Fibroblast of skin of left biceps (primary cell): Measurements from ENCODE around the gene ELANE.

ENCODE experiments used
- DNase-seq, 2 experiments: peaks; one replicate each; pipeline ENCODE4 v3.0.0-alpha.2; 2013; ENCODE audit warnings: low read depth in 2 of 2

The ELANE gene

DNA sequence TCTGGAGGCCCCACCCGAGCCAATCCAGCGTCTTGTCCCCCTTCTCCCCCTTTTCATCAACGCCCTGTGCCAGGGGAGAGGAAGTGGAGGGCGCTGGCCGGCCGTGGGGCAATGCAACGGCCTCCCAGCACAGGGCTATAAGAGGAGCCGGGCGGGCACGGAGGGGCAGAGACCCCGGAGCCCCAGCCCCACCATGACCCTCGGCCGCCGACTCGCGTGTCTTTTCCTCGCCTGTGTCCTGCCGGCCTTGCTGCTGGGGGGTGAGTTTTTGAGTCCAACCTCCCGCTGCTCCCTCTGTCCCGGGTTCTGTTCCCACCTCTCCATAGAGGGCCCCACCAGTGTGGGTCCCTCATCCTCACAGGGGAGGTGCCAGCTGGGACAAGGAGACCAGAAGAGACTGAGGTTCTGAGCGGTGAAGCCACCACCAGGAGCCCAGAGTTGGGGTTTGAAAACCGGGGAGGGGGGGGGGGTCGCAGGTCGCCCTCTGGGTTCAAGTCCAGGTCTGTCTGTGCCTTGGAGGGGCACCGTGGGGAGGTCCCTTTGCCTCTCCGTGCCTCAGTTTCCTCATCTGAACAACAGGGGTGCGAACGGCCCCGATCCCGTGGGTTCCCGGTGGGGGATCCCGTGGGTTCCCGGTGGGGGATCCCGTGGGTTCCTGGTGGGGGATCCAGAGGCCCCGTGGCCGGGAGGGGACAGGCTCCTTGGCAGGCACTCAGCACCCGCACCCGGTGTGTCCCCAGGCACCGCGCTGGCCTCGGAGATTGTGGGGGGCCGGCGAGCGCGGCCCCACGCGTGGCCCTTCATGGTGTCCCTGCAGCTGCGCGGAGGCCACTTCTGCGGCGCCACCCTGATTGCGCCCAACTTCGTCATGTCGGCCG, at the start of gene ELANE:
TSS of gene ELANE (plus strand) at position 168 of the 878 bp plus-strand sequence. CDS start at position 194, 26 bp downstream.
- DNase-seq: no peak

DNA sequence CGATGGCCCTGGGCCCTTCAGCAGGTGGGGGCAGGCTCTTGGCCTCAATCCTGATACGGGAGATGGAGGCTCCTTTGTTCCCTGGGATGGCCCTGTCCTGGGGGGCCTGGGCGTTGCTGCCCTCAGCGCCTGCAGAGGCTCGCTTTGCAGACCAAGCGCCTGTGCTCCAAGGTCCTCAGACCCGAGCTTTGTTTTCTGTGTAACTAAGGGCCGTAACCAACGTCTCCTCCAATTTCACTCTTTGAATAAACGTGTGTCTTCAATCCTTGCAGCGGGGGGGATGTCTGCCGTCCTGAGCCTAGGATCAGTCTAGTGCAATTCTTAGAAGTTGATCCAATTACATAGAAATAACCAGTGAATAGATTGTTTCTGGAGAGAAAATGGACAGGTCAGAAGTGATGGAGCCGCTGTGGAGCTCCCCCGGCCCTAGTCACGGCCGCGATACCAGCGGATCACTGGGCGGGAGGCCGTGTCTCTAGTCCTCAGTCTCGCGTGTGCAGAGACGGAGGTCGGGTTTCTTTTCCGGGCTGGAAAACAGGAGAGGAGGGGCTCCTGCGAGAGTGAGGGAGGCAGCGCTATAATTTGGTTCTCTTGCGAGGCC, 49.5 kb upstream of the ELANE start:
- no peak for DNase-seq

DNA sequence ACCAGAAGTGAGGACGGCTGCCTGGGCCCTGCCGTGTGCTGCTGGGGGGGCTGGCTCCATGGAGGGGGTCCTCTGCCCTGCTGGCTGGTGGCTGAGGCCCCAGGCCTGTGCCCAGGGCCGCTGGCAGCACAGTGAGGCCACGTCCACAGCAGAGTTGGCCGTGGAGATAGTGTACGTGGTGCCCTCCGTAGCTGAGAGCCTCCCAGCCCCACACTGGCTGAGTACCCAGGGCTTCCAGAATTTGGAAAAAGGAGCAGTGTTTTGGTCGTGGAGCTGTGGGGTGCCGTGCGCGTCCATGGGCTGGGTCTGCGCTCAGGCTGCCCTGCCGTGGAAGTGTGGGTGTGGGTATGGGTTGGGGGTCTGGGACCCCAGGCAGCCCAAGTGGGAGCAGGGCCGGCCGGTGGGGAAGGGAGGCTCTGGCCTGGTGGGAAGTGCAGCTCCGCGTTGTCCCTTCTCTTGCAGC, 49.0 kb upstream of the ELANE start:
- DNase-seq: no peak

DNA sequence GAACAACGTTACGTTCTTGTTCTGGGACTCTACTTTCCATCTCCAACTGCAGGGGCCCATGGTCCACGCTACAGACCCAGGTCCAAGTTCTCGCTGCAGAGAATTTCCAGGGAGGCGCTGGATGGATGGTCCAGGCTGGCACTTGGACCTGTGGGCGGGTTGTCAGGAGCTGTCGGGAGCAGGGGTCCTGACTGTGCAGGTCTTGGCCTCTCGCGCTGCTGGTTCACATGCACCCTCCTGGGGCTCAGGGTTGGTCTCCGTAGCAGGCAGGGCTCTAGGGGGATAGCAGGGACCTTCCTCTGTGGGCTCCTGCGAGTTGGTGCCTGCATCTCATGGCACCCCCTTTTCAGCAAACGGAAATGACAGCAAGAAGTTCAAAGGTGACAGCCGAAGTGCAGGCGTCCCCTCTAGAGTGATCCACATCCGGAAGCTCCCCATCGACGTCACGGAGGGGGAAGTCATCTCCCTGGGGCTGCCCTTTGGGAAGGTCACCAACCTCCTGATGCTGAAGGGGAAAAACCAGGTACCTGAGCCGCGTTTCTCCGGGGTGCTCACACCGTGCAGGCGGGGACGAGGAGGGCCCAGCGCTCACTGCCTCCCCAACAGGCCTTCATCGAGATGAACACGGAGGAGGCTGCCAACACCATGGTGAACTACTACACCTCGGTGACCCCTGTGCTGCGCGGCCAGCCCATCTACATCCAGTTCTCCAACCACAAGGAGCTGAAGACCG, 48.3 kb upstream of the ELANE start:
- no peak for DNase-seq

DNA sequence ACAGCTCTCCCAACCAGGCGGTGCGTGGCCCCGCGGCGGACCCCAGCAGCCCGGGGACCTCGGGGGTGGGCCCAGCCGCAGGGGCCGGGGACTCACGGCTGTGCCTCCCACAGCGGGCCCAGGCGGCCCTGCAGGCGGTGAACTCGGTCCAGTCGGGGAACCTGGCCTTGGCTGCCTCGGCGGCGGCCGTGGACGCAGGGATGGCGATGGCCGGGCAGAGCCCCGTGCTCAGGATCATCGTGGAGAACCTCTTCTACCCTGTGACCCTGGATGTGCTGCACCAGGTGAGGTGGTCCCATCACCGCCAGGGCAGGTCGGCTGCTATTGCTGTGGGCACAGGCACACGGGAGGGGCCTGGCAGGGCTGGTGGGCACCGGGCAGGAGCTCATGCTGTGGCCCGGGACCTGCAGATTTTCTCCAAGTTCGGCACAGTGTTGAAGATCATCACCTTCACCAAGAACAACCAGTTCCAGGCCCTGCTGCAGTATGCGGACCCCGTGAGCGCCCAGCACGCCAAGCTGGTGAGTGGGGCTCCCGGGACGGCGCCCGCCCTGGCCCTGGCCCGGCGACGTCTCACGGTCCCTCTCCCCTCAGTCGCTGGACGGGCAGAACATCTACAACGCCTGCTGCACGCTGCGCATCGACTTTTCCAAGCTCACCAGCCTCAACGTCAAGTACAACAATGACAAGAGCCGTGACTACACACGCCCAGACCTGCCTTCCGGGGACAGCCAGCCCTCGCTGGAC, 47.5 kb upstream of the ELANE start:
- no peak for DNase-seq

DNA sequence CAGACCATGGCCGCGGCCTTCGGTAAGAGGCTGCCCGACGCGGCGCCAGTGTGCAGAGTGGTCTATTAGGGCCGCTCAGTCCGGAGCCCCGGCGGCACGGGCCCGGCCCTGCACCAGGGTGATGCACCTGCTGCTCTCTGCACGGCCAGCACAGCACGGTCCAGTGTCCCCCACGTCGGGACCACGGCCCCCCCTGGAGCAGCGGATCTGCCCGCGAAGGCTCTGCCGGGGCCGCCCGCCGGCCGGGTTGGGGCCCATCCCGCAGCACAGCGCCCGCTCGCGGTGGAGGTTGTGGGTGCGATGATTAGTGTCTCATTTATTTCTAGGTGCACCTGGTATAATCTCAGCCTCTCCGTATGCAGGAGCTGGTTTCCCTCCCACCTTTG, 46.9 kb upstream of the ELANE start:
- DNase-seq: no peak

DNA sequence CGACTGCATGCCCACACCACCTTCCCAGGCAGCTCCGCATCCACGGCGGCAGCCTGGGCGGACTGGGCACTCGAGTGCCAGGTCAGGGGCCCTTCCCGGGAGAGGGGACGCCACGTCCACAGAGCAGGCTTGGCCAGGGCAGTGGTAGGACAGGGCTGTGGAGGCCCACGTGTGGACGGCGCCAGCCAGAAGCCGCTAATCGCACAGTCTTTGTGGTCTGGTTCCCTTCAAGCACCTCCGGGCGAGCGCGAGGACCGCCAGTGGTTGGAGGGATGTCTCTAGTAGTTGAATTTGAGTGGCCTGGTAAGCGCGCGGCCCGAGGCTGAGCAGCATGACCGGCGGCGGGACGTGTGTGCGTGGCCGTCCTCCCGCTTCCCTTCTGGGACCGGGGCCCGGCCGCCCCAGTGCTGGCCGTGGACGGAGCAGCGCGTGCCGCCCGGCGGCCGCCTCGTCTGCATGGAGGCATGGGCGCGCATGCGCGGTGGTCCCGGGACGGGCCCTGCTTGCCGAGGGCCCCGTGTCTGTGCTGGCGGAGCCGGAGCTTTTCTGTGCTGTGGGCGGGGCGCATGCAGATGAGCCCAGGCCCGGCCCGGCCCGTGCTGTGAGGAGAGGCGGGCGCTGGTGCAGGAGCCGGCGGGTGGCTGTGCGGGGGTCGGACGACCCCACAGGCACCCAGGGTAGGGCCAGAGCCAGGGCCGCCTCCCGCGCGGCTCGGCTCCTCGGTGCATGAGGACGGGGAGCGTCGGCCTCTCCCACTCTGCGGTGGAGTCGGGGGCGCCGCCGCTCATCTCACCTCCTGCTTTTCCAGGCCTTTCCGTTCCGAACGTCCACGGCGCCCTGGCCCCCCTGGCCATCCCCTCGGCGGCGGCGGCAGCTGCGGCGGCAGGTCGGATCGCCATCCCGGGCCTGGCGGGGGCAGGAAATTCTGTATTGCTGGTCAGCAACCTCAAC, 46.2 kb upstream of the ELANE start:
- DNase-seq: no peak

DNA sequence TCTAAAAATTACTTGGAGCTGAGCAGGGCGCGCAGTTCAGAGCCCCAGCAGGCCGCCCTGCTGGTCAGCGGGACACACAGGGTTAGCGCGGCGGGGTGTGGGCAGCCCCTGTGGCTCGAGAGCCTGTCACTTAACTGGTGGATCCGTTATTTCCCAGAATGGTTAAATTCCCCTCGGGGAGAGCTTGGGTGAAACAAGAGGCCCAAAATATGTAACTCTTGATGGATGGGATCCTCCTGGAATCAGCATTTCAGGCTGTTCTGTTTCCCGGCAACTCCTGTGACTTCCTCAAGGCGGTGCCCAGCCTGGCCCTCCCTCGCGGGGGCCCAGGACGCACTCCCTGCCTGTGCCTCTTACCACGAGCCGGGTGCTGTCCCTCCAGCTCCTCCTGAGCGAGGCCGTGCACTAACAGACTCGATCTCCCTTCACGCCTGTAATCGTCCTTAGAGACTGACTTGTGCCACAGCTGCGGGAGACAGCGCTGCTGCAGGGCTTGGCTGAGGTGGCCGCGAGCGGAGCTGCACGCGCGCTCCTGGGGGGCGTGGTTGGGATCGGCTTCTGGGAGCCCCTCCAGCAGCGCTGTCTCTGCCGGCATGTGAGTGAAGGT, 45.2 kb upstream of the ELANE start:
- DNase-seq: no peak

DNA sequence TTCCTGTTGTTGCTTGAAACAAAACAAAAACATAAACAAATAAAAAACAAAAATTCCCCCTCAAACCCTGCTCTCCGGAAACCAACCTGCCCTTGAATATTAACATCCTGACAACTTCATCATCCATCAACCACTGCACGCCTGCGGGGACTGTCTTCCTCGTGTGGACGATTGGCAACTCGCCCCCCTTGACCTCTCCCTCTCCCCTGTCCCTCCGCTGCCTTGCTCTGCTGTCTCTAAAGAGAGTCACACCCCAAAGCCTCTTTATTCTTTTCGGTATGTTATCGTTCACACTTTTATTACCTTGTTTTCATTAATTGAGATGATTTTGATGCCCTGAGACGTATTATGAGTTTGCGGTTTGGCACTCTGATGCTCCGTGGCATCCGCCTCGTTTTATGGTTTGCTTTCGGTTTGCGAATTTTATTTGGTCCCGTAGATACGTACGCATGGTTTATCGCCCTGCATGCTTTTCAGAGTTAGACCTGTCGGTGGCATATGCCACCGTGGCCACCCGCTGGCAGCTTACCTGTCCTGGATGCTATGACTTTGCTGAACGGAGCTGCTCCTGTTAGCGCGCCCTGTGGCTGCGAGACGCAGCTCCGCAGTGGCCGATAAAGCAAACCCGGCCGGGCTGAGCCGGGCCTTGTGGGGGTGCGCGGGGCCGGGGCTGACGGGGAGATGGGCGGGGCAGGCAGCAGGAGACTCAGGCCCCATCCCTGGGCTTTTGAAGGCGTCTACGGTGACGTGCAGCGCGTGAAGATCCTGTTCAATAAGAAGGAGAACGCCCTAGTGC, 44.3 kb upstream of the ELANE start:
- DNase-seq: no peak

DNA sequence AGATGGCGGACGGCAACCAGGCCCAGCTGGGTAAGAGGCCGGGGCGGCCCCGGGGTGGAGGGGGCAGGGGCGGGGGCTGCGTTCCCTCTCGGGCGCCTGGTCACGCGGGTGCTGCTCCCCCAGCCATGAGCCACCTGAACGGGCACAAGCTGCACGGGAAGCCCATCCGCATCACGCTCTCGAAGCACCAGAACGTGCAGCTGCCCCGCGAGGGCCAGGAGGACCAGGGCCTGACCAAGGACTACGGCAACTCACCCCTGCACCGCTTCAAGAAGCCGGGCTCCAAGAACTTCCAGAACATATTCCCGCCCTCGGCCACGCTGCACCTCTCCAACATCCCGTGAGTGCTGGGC, 43.7 kb upstream of the ELANE start:
- no peak for DNase-seq

DNA sequence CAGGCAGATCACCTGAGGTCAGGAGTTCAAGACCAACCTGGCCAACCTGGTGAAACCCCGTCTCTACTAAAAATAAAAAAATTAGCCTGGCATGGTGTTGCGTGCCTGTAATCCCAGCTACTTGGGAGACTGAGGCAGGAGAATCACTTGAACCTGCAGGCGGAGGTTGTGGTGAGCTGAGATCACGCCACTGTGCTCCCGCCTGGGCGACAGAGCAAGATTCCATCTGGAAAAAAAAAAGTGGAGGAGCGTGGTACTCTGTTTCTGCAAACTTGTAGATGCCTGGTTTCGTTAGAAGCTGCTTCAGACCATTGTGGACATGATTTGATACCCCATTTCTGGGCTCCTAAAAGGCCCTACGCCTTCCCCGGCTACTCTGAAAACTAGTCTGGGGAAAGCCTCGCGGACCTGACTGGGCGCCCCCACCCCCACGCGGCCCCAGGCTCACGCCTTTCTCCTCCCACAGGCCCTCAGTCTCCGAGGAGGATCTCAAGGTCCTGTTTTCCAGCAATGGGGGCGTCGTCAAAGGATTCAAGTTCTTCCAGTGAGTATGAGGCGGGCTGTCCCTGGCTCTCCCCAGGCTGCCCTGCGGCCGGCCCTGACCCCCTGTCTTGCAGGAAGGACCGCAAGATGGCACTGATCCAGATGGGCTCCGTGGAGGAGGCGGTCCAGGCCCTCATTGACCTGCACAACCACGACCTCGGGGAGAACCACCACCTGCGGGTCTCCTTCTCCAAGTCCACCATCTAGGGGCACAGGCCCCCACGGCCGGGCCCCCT, 41.8 kb upstream of the ELANE start:
- DNase-seq: no peak

DNA sequence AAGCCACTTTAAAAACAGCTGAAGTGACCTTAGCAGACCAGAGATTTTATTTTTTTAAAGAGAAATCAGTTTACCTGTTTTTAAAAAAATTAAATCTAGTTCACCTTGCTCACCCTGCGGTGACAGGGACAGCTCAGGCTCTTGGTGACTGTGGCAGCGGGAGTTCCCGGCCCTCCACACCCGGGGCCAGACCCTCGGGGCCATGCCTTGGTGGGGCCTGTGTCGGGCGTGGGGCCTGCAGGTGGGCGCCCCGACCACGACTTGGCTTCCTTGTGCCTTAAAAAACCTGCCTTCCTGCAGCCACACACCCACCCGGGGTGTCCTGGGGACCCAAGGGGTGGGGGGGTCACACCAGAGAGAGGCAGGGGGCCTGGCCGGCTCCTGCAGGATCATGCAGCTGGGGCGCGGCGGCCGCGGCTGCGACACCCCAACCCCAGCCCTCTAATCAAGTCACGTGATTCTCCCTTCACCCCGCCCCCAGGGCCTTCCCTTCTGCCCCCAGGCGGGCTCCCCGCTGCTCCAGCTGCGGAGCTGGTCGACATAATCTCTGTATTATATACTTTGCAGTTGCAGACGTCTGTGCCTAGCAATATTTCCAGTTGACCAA, 41.1 kb upstream of the ELANE start:
- DNase-seq: no peak

DNA sequence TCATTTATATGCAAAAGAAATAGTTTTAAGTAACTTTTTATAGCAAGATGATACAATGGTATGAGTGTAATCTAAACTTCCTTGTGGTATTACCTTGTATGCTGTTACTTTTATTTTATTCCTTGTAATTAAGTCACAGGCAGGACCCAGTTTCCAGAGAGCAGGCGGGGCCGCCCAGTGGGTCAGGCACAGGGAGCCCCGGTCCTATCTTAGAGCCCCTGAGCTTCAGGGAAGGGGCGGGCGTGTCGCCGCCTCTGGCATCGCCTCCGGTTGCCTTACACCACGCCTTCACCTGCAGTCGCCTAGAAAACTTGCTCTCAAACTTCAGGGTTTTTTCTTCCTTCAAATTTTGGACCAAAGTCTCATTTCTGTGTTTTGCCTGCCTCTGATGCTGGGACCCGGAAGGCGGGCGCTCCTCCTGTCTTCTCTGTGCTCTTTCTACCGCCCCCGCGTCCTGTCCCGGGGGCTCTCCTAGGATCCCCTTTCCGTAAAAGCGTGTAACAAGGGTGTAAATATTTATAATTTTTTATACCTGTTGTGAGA, 40.5 kb upstream of the ELANE start:
- DNase-seq: no peak

DNA sequence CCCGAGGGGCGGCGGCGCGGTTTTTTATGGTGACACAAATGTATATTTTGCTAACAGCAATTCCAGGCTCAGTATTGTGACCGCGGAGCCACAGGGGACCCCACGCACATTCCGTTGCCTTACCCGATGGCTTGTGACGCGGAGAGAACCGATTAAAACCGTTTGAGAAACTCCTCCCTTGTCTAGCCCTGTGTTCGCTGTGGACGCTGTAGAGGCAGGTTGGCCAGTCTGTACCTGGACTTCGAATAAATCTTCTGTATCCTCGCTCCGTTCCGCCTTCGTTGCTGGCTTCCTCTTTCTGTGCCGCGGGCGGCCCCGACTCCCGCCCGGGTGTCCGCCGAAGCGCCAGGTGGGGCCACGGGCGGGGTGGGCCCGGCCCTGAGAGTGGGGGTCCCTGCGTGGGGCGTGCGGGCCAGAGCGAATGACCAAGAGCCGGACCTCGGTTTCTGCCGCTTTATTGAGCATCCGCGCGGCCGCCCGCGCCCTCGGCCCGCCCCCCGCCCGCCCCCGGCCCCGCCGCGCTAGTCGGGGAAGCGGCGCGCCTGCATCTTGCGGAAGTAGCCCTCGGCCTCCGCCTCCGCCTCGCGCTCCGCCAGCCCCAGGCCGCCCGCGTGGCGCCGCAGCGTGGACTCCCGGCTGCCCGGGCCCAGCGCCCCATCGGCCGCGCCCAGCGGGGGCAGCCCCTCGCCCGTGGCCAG, 39.9 kb upstream of the ELANE start:
- no peak for DNase-seq

DNA sequence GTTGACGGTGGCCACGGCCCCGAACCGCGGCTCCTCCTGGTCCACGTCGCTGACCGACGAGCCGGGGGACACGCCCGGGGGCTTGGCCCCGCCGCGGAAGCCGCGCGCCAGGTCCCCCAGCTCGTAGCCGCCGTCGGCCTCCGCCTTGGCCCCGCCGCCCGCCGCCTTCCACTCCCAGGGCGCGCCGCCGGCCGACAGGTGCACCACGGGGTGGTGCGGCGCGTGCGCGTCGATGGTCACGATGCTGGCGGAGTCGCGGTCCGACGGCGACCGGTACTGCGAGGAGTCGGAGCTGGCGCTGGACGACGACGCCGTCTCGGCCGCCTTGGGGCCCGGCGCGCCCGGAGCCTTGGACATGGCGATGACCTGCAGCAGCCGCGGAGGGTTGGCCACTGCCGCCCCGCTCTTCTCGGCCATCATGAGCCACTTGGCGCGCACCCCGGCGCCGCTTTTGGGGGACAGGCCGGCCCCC, 39.3 kb upstream of the ELANE start:
- no peak for DNase-seq

DNA sequence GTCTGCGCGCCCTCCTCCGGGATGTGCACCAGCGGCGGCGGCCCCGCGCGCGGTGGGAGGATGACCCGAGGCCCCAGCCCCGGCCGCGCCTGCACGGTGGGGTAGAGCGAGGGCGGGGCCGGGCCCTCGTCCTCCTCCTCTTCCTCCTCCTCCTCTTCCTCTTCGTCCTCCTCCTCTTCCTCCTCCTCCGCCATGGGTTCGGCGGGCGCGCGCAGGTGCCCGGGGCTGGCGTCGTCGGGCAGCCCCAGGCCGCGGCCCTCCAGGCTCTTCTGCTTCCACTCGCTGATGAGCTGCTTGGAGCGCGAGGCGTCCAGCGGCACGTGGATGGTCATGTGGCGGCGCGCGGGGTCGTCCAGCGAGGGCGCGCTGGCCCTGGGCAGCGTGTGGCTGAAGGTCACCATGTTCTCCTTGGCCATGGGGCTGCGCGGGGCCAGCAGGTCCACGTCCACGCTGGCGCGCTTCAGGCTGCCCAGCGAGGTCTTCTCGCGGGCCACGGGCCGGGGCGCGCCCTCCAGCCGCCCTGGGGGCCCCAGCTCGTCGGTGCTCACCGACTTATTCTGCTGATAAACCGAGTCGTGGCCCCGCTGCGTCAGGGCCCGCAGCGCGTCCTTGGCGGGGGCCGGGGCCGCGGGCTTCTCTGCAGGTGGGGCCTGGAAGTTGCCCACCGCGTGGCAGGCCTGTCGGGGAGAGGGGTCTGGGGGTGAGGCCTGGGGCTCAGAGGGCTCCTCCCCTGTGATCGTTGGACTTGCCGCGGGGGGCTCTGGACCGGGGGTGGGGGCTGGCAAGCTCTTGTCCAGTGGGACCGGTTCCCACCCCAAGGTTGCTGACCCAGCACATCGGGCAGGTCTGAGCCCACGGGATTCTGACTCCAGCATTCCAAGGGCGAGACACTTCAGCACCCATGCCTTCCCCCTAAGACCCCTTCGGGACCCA, 38.6 kb upstream of the ELANE start:
- DNase-seq: no peak
